Measurements from ENCODE around the gene TENT4B. TPM values are rescaled to one million over a fixed set of nuclear protein-coding genes. Genes with fewer than 3 reads are reported as not detected.

Gene TENT4B
- polyA plus RNA-seq, 1 of the 3 experiments (the other 2 are of a cell fraction) = 5.6 TPM

DNA sequence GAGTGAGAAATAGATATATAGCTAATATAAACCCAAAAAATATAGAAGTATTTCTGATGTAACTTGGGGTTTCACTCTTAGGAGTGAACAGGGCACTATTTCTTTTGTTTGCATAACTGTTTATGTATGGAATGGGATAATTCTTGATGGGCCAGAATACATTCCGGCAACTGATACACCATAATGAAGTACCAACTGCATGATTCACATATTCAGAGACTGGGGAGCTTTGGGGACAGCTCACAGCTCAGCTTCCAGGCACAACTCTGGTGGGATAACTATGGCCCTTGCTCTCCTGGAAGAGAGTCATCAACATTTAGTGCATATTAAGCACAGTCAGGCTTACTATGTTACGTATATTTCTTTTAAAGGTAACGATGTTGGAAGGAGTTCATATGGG lies 71.2 kb downstream of the TENT4B start:
- WGBS (ENCODE audit: low lambda C conversion rate) = 94% methylated on average over 3 of the region's 3 CpGs

DNA sequence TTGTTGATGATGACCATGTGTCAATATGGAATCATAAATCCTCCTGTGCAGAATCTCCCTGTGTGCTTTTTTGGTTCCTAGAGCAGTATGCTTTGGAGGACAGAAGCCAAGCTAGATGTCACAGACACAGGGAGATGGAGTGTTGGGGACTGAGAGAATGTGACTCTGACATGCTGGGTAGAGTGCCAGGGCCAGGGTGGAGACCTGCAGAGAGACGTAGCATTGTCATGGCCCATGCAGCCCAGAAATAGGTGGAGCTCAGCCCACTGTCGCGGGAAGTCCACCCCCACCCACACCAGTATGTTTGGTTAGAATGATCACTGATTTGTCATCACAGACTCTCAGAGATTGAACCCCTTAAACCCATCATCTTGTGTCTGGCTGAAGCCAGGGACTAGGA lies 74.0 kb downstream of the TENT4B start:
- POLR2A ChIA-PET = no interaction called here
- no peaks in the 10 kb centered on the region for H4K20me1 ChIP-seq (ENCODE audit: insufficient read depth)
- no peaks in the 10 kb centered on the region for H3K9me3 ChIP-seq
- H3K27me3 ChIP-seq (ENCODE audit: insufficient read depth) = no peaks in the 10 kb centered on the region
- 100% methylated on average over 1 of the region's 3 CpGs for WGBS (ENCODE audit: low lambda C conversion rate)
- H3K27ac ChIP-seq (ENCODE audit: low read depth in 2 of 2, low read length in 1 of 2) = no peak overlapping the region
- no peaks in the 10 kb centered on the region for H3K9me2 ChIP-seq
- peaks cover 4% of the 10 kb centered on the region for H3F3A ChIP-seq (replicated peaks; ENCODE audit: insufficient read depth)
- H3K79me2 ChIP-seq (ENCODE audit: insufficient read depth) = no peaks in the 10 kb centered on the region
- H3K4me3 ChIP-seq (ENCODE audit: low read depth in 2 of 2, low read length in 1 of 2) = no peak overlapping the region
- DNase-seq = no peak
- peaks cover 55 to 64% of the 10 kb centered on the region in 2 experiments for H3K36me3 ChIP-seq (replicated peaks in 1 of 2; ENCODE audit: control insufficient read depth in 1 of 2, insufficient read depth in 2 of 2, low read length in 1 of 2)
- no peak overlapping the region for H2AFZ ChIP-seq (ENCODE audit: low read depth)
- no peak overlapping the region for H3K9ac ChIP-seq
- H3K4me1 ChIP-seq (ENCODE audit: control insufficient read depth in 1 of 2, insufficient read depth in 2 of 2, low read depth in 1 of 2, low read length in 1 of 2) = no peaks in the 10 kb centered on the region
- CTCF ChIA-PET = interaction anchor here (0.8 to 1.0 kb wide), 3 partner anchors 13 to 202 kb away, joined by 3 to 4 read pairs (median 3); partner anchors contain the start of gene CNEP1R1
- no peak overlapping the region for H3K4me2 ChIP-seq
- TF ChIP-seq, protein P1, sequence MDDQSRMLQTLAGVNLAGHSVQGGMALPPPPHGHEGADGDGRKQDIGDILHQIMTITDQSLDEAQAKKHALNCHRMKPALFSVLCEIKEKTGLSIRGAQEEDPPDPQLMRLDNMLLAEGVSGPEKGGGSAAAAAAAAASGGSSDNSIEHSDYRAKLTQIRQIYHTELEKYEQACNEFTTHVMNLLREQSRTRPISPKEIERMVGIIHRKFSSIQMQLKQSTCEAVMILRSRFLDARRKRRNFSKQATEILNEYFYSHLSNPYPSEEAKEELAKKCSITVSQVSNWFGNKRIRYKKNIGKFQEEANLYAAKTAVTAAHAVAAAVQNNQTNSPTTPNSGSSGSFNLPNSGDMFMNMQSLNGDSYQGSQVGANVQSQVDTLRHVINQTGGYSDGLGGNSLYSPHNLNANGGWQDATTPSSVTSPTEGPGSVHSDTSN (IDR thresholded peaks at IDR 0.05) = no peak
- TF ChIP-seq TAF1 (IDR thresholded peaks at IDR 0.05; ENCODE audit: borderline replicate concordance, low read depth, low read length) = no peak
- no peak for TF ChIP-seq FOXM1 (IDR thresholded peaks at IDR 0.05; ENCODE audit: low read depth)
- TF ChIP-seq GATA2 (CRISPR knock-in tag; IDR thresholded peaks at IDR 0.05) = no peak
- no peak for TF ChIP-seq EP300 (IDR thresholded peaks at IDR 0.05; ENCODE audit: borderline replicate concordance in 1 of 2, low read depth in 1 of 2, low read length in 1 of 2)
- TF ChIP-seq, protein P2, sequence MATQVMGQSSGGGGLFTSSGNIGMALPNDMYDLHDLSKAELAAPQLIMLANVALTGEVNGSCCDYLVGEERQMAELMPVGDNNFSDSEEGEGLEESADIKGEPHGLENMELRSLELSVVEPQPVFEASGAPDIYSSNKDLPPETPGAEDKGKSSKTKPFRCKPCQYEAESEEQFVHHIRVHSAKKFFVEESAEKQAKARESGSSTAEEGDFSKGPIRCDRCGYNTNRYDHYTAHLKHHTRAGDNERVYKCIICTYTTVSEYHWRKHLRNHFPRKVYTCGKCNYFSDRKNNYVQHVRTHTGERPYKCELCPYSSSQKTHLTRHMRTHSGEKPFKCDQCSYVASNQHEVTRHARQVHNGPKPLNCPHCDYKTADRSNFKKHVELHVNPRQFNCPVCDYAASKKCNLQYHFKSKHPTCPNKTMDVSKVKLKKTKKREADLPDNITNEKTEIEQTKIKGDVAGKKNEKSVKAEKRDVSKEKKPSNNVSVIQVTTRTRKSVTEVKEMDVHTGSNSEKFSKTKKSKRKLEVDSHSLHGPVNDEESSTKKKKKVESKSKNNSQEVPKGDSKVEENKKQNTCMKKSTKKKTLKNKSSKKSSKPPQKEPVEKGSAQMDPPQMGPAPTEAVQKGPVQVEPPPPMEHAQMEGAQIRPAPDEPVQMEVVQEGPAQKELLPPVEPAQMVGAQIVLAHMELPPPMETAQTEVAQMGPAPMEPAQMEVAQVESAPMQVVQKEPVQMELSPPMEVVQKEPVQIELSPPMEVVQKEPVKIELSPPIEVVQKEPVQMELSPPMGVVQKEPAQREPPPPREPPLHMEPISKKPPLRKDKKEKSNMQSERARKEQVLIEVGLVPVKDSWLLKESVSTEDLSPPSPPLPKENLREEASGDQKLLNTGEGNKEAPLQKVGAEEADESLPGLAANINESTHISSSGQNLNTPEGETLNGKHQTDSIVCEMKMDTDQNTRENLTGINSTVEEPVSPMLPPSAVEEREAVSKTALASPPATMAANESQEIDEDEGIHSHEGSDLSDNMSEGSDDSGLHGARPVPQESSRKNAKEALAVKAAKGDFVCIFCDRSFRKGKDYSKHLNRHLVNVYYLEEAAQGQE (IDR thresholded peaks at IDR 0.05; ENCODE audit: low read depth, low read length) = no peak

More for the DNA sequence above, 71.2 kb downstream of the TENT4B start:
- CTCF ChIA-PET = interaction anchor here (1.0 to 1.2 kb wide), 2 partner anchors 13 to 199 kb away, joined by 3 read pairs; partner anchors contain the start of gene CNEP1R1
- Histone ChIP-seq H3K4me1 (ENCODE audit: control insufficient read depth in 1 of 2, insufficient read depth in 2 of 2, low read depth in 1 of 2, low read length in 1 of 2) (no peaks in the 10 kb centered on the region), H3K36me3 (replicated peaks in 1 of 2; ENCODE audit: control insufficient read depth in 1 of 2, insufficient read depth in 2 of 2, low read length in 1 of 2) (peaks cover 41 to 59% of the 10 kb centered on the region in 2 experiments), H2AFZ (ENCODE audit: low read depth) (no peak overlapping the region), H4K20me1 (ENCODE audit: insufficient read depth) (no peaks in the 10 kb centered on the region), H3K9ac (no peak overlapping the region), H3K4me2 (no peak overlapping the region), H3K9me3 (no peaks in the 10 kb centered on the region), H3F3A (replicated peaks; ENCODE audit: insufficient read depth) (no peaks in the 10 kb centered on the region), H3K27me3 (ENCODE audit: insufficient read depth) (no peaks in the 10 kb centered on the region), H3K4me3 (ENCODE audit: low read depth in 2 of 2, low read length in 1 of 2) (no peak overlapping the region), H3K9me2 (no peaks in the 10 kb centered on the region), H3K27ac (ENCODE audit: low read depth in 2 of 2, low read length in 1 of 2) (no peak overlapping the region), H3K79me2 (ENCODE audit: insufficient read depth) (no peaks in the 10 kb centered on the region)
- POLR2A ChIA-PET = no interaction called here
- TF ChIP-seq, protein P3, sequence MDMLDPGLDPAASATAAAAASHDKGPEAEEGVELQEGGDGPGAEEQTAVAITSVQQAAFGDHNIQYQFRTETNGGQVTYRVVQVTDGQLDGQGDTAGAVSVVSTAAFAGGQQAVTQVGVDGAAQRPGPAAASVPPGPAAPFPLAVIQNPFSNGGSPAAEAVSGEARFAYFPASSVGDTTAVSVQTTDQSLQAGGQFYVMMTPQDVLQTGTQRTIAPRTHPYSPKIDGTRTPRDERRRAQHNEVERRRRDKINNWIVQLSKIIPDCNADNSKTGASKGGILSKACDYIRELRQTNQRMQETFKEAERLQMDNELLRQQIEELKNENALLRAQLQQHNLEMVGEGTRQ (IDR thresholded peaks at IDR 0.05; ENCODE audit: borderline replicate concordance, low read depth, low read length) = no peak
- TF ChIP-seq MXI1 (IDR thresholded peaks at IDR 0.05; ENCODE audit: low read depth, low read length) = no peak
- TF ChIP-seq YY1 (IDR thresholded peaks at IDR 0.05; ENCODE audit: low read depth) = no peak
- TF ChIP-seq RFX5 (IDR thresholded peaks at IDR 0.05; ENCODE audit: low read length) = no peak
- TF ChIP-seq, protein P2 (IDR thresholded peaks at IDR 0.05; ENCODE audit: low read depth, low read length) = no peak
- no peak for TF ChIP-seq GATA2 (CRISPR knock-in tag; IDR thresholded peaks at IDR 0.05)
- no peak for TF ChIP-seq GABPA (IDR thresholded peaks at IDR 0.05; ENCODE audit: low read depth)
- no peak for TF ChIP-seq CHD2 (IDR thresholded peaks at IDR 0.05; ENCODE audit: low read length, partially characterized antibody)
- TF ChIP-seq, protein P4, sequence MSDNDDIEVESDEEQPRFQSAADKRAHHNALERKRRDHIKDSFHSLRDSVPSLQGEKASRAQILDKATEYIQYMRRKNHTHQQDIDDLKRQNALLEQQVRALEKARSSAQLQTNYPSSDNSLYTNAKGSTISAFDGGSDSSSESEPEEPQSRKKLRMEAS (IDR thresholded peaks at IDR 0.05; ENCODE audit: low read depth) = no peak
- TF ChIP-seq TEAD4 (IDR thresholded peaks at IDR 0.05; ENCODE audit: borderline replicate concordance, insufficient read depth) = no peak
- TF ChIP-seq NRF1 (IDR thresholded peaks at IDR 0.05; ENCODE audit: low read depth, low read length) = no peak
- no peak for DNase-seq

Measured in SK-N-SH (cell line).